ENCODE measurements around the gene EPHA5. TPM values are rescaled to one million over a fixed set of nuclear protein-coding genes. Genes with fewer than 3 reads are reported as not detected.

Gene EPHA5
- polyA plus RNA-seq (ENCODE audit: insufficient read length): 0.43 TPM

- peak; percentile 43 for DNase-seq (ENCODE audit: low read depth)
These were observed at the start of gene EPHA5 for GRCh38 chr4:65670331-65671031. Gene EPHA5 (minus strand): TSS chr4:65670489. CDS start chr4:65669742, 747 bp downstream.

DNA sequence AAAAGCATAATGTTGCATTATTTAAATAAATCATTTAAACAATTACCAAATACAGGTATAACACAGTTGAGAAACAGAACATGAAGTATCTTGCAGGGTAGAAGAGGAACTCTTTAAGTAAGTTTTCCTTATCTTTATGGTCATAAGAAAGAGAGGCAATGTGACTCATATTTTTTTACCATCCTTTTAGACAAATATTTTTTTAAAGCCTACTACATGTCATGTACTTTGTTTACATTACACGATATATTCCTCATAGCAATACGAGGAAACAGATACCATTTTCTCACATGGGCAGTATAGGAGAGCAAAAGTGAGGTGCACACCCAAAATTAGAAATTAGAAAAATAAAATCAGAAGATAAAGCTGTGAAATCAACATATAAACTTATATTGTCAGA, 49.3 kb upstream of the EPHA5 start:
- no peak for DNase-seq (ENCODE audit: low read depth)

DNA sequence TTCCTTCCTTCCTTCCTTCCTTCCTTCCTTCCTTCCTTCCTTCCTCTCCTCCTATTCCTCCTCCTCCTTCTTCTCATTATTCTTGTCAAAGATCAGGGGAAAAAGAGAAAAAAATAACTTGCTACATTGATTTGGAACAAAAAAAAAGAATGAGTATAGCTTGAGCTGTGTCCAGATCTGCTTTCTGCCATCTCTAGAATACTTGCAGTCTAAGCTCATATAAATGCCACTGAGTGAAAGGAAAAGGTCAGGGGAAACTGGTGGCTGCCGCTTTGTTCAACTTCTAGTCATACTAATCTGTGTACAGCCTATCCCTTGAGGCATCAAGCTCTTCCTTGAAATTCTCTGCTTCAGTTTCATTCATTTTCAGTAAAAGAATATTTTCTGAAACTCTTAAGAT, 28.3 kb upstream of the EPHA5 start:
- no peak for DNase-seq (ENCODE audit: low read depth)

- no peak for DNase-seq (ENCODE audit: low read depth)
These were observed 26.1 kb upstream of the EPHA5 start for GRCh38 chr4:65696436-65696835.

DNA sequence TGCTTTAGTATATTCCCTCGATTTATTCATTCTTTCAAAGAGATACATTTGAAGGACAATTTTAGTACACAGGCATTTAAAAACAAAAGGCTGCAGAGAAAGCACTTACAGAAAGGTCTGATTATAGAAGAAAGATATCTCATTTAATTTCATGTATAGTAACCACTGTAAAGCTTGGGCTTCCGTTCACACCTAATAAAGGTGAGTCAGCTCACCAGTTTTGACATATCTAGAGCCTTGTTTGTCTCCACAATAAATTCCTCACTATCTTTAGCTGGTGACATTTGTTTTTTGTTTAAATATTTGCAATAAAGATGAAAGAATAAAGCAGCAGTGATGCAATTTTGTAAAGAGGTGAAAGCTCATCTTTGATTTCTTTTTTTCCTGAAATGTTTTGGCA, 1.1 kb upstream of the EPHA5 start:
- DNase-seq (ENCODE audit: low read depth): no peak

DNA sequence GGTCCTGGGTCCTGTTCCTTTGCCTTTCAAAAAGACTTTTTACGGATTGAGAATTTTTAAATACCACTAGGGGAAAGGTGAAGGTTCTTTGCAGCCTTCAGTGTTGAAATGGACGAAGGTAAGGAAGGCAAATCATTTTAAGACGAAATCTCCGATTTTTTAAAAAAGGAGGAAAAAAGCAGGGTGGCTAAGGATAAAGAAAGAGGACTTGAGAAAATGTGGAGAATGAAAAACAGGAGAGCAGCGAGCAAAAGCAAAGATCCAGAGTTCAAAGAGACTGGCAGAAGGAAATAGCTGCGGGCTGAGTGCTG, 314 bp downstream of the EPHA5 start:
- no peak for DNase-seq (ENCODE audit: low read depth)

DNA sequence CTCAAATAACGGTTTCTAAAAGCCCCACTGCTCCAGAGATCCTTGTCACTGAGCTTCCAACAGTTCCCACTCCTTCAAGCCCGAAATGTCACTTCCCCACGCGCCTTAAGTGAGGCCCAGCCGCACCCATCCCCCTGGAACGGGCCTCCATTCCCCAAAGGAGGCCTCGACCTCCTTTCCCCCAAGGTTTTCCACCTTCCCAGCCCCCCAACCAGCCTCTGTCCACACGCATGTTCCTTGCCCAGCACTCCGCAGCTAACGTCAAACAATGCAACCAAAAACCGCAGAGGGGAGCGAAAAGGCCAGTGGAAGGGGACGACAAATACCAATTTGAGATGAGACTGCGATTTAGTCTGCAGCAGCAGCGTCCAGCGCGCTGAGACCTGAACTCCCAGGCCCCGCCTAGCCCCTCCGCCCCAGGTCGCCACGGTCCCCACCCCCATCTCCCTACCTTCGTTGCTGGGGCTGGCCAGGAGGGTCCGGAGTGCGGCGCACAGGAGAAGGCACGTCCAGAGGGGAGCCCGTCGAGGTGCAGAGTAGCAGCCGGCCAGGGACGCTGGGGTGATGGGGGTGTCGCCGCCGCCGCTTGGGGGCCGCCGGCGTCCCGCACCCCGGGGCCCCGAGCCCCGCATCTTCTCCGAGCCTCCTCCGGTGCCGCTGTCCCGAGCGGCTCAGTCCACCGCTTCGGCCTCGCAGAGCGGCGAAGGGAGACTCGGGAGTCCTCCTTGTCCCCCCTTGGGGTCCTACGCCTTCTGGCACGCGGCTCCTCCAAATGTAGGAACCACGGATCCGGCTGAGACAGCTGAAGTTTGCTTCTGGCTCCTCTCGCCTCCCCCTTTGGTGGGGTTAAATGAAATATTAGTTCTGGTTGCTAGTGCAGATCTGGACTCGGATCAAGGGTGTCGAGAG, 924 bp downstream of the EPHA5 start:
- no peak for DNase-seq (ENCODE audit: low read depth)

- no peak for DNase-seq (ENCODE audit: low read depth)
These were observed 1.8 kb downstream of the EPHA5 start for GRCh38 chr4:65668201-65669089.

GRCh38 chr4:65667506-65668041, 2.7 kb downstream of the EPHA5 start:
- no peak for DNase-seq (ENCODE audit: low read depth)

DNA sequence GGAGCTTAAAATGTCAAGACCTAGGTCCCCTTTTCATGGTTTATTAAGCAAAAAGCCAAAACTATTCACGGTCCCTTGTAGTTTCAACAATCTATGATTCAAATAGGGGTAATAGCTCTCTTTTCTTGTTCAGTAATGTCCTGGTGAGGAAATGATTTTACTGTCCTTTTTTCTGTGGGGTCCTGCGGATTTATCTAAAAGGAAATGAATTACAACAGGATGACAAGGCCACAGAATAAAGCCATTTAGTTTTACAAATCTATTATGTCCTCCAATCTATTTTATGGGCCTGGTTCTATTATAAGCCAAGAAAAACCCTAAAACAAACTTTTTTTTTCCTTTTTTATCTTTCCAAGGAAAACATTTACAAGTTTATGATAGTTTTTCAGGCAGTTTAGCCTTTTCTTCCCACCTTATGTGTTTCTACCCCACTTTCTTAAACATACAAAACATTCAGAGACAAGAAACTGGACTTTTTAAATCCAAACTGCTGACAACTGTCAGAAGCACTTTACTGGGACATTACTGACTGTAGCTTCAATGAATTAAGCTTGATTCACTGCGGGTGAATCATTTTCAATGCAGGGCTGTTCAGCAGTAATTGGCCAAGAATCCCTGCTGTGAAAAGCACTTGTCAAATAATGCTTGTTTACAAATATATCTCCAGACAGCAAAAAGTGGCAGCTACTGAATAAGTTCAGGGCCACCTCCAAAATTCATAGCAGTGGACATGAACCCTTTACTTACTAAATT, 4.3 kb downstream of the EPHA5 start:
- DNase-seq (ENCODE audit: low read depth): no peak

- no peak for DNase-seq (ENCODE audit: low read depth)
These were observed 8.8 kb downstream of the EPHA5 start for GRCh38 chr4:65661471-65661870.

DNA sequence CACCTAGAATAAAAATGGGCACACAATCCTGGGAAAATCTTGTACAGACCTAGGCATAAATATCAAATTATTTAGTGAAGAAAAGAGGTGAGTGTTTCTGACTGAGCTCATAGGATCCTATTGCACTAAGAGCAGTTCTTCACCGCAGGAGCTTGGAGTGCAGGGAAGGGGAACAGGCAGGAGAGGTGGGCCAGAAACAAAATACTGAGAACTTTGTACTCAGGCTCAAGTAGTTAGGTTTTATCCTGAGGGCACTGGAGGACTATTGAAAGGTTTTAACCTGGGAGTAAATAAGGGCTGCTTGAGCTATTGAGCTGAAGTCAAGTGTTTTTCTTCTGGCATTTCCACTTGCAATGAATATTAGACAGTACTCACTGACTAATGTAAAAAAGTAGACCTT, 12.2 kb downstream of the EPHA5 start:
- DNase-seq (ENCODE audit: low read depth): no peak

- no peak for DNase-seq (ENCODE audit: low read depth)
These were observed 14.3 kb downstream of the EPHA5 start for GRCh38 chr4:65656008-65656407.

GRCh38 chr4:65654976-65655375, 15.3 kb downstream of the EPHA5 start:
- DNase-seq (ENCODE audit: low read depth): no peak

GRCh38 chr4:65653740-65654361, 16.4 kb downstream of the EPHA5 start:
- no peak for DNase-seq (ENCODE audit: low read depth)

DNA sequence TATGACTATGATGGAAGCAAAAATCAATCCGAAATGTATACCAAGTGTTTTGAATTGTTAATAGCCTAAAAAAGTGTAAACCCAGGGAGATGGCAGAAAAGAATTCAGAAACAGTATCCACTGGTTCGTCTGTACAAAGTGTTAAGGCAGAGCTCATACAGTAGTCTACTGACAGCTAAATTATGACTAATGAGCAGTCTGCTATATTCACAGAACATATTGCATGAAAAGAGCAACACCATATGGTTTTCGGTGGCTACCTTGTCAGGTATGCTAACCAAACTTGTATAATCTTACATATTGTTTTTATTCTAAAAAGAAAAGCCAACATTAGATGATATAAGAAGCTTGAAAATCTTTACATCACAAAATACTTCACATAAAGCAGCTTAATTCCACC, 18.5 kb downstream of the EPHA5 start:
- no peak for DNase-seq (ENCODE audit: low read depth)

- DNase-seq (ENCODE audit: low read depth): no peak
These were observed 19.3 kb downstream of the EPHA5 start for GRCh38 chr4:65651031-65651430.

GRCh38 chr4:65646136-65646535, 24.2 kb downstream of the EPHA5 start:
- no peak for DNase-seq (ENCODE audit: low read depth)

- no peak for DNase-seq (ENCODE audit: low read depth)
These were observed 25.1 kb downstream of the EPHA5 start for GRCh38 chr4:65645185-65645584.

DNA sequence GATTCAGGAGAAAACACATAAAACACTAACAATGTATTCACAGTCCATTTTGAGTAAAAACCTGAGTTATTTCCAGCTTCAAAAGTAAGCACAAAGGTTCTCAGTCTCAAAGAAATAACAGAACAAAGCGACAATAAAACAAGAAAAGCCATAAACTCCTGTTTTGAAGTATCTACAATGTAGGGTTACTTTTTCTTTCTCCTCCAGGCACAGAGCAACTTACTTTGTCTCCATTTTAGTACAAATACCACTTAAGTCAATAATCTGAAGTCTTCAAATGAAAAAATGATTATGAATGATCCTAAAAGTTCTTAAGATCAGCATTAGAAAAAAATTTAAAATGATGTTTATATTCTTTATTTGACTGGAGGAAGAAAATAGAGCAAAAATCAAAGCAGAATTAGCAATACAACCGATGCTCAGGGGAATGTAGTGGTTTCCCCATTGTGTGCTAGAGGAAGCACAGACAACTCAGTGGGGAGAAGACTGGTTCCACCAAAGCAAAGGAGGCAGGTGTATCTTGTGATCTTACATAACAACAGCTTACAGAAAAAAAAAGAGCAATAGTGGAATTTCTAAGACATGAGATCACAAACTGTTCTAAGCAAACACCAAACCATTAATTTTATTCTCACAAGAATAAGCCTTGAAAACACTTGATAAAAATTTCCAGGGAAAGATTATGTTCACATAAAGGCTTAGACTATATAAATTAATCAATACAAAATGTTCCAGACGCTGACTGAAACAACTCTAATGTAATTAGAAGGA, 35.1 kb downstream of the EPHA5 start:
- no peak for DNase-seq (ENCODE audit: low read depth)

Measured in forelimb muscle (tissue), 1 donor.